Fibroblast of lung (primary cell): ENCODE measurements around the gene SPRY1.

Source experiments
- EZH2 ChIP-seq: IDR thresholded peaks from 2 replicates; pipeline ENCODE4 v1.5.1; 2012; ENCODE audit warnings: low read length, control low read depth, mild to moderate bottlenecking; ENCODE audit errors: missing control alignments
- TF ChIP-seq, protein P1 (sequence below), 2 donors: IDR thresholded peaks in 1 of 2; conservative IDR thresholded peaks in 1 of 2; 1 replicate in 1 of 2; 2 replicates in 1 of 2; pipeline ENCODE4 v1.5.1; 2011 to 2012; ENCODE audit warnings: low read length in 2 of 2, control low read depth in 1 of 2, inconsistent platforms in 1 of 2, low read depth in 1 of 2, mild to moderate bottlenecking in 1 of 2

GRCh38 chr4:123348946-123349345, 47.6 kb upstream of the SPRY1 start:
- TF ChIP-seq, protein P1, sequence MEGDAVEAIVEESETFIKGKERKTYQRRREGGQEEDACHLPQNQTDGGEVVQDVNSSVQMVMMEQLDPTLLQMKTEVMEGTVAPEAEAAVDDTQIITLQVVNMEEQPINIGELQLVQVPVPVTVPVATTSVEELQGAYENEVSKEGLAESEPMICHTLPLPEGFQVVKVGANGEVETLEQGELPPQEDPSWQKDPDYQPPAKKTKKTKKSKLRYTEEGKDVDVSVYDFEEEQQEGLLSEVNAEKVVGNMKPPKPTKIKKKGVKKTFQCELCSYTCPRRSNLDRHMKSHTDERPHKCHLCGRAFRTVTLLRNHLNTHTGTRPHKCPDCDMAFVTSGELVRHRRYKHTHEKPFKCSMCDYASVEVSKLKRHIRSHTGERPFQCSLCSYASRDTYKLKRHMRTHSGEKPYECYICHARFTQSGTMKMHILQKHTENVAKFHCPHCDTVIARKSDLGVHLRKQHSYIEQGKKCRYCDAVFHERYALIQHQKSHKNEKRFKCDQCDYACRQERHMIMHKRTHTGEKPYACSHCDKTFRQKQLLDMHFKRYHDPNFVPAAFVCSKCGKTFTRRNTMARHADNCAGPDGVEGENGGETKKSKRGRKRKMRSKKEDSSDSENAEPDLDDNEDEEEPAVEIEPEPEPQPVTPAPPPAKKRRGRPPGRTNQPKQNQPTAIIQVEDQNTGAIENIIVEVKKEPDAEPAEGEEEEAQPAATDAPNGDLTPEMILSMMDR (conservative IDR thresholded peaks at IDR 0.05 in 1 of 2, IDR thresholded peaks at IDR 0.05 in 1 of 2; ENCODE audit: low read depth in 1 of 2, low read length in 2 of 2), result no peak
- no peak for TF ChIP-seq EZH2
